BE2C (cell line): ENCODE results near the gene ZMYM2.

Experiments used
- DNase-seq: peaks from one replicate; pipeline ENCODE4 v3.0.0-alpha.2; 2020
- H3K27me3 ChIP-seq: fragments of 250-450 bp; sonication (Bioruptor Pico); 2 replicates; pipeline ENCODE4 v1.5.1; 2020; ENCODE audit warnings: mild to moderate bottlenecking
- H3K36me3 ChIP-seq: fragments of 250-450 bp; sonication (Bioruptor Pico); 2 replicates; pipeline ENCODE4 v1.5.1; 2020; ENCODE audit warnings: mild to moderate bottlenecking
- H3K4me1 ChIP-seq: fragments of 250-450 bp; sonication (Bioruptor Pico); 2 replicates; pipeline ENCODE4 v1.5.1; 2020
- H3K4me3 ChIP-seq: 2 replicates; pipeline ENCODE4 v1.5.1; 2011; ENCODE audit warnings: low read depth, low read length
- H3K9me3 ChIP-seq: fragments of 250-450 bp; sonication (Bioruptor Pico); 2 replicates; pipeline ENCODE4 v1.5.1; 2020
- TF ChIP-seq, protein P1 (sequence below): IDR thresholded peaks from 2 replicates; pipeline ENCODE4 v1.5.1; 2012; ENCODE audit warnings: mild to moderate bottlenecking, low read depth, low read length

The ZMYM2 gene

DNA sequence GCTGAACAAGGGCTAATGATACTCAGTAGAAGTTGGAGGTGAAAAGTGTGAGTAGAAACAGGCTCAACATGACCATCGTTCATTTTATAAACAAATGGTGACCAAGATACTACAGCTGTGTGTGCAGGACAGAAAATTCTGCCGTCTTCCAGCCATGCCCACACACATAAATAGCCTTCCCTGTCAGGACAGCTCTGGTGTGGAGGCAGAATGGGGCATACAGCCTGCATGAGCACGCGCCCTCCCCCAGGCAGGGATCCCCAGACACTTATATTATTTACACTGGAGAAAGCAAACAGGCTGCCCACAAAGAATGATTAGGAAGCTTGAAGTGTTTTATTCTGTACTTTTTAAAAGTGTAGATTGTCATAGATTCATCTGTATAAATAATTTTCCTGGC lies 182.0 kb downstream of the ZMYM2 start:
- Histone ChIP-seq H3K27me3 (peaks cover 74% of the 10 kb centered on the region), H3K9me3 (no peaks in the 10 kb centered on the region), H3K36me3 (no peaks in the 10 kb centered on the region), H3K4me1 (no peaks in the 10 kb centered on the region), H3K4me3 (no peak overlapping the region)
- DNase-seq: no peak
- TF ChIP-seq, protein P1, sequence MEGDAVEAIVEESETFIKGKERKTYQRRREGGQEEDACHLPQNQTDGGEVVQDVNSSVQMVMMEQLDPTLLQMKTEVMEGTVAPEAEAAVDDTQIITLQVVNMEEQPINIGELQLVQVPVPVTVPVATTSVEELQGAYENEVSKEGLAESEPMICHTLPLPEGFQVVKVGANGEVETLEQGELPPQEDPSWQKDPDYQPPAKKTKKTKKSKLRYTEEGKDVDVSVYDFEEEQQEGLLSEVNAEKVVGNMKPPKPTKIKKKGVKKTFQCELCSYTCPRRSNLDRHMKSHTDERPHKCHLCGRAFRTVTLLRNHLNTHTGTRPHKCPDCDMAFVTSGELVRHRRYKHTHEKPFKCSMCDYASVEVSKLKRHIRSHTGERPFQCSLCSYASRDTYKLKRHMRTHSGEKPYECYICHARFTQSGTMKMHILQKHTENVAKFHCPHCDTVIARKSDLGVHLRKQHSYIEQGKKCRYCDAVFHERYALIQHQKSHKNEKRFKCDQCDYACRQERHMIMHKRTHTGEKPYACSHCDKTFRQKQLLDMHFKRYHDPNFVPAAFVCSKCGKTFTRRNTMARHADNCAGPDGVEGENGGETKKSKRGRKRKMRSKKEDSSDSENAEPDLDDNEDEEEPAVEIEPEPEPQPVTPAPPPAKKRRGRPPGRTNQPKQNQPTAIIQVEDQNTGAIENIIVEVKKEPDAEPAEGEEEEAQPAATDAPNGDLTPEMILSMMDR: no peak
